GM18907 (cell line): ENCODE data around the gene GGA2.

ENCODE experiments used
- ATAC-seq: cut with Tn5 transposase; IDR thresholded peaks from one replicate; pipeline ENCODE4 v1.9.1; 2021; ENCODE audit warnings: mild to moderate bottlenecking, moderate library complexity; ENCODE audit not compliant: unreplicated experiment

The GGA2 gene

GRCh38 chr16:23432176-23433128 lies 77.8 kb downstream of the GGA2 start:
- ATAC-seq, result no peak

GRCh38 chr16:23428351-23428750 lies 81.9 kb downstream of the GGA2 start:
- no peak for ATAC-seq

GRCh38 chr16:23424292-23424958 lies 85.9 kb downstream of the GGA2 start:
- ATAC-seq, result no peak

- no peak for ATAC-seq
Observed at GRCh38 chr16:23423496-23424049, 86.7 kb downstream of the GGA2 start.

GRCh38 chr16:23420011-23420410 lies 90.3 kb downstream of the GGA2 start:
- no peak for ATAC-seq

- no peak for ATAC-seq
Observed at GRCh38 chr16:23416816-23417215, 93.5 kb downstream of the GGA2 start.

- no peak for ATAC-seq
Observed at GRCh38 chr16:23414731-23415130, 95.6 kb downstream of the GGA2 start.
